CD4-positive, alpha-beta T cell treated with Interleukin-4 for 1 hour (primary cell): ENCODE data around the gene PDS5B.
"Not testable (repeated sequence)": the region's sequence is repeated elsewhere in the genome, so short reads cannot be mapped to it uniquely, and the experiment has no call there.

Source experiments
- DNase-seq, 2 donors: peaks; one replicate each; pipeline ENCODE4 v3.0.0-alpha.2; 2020 to 2022

PDS5B gene

DNA sequence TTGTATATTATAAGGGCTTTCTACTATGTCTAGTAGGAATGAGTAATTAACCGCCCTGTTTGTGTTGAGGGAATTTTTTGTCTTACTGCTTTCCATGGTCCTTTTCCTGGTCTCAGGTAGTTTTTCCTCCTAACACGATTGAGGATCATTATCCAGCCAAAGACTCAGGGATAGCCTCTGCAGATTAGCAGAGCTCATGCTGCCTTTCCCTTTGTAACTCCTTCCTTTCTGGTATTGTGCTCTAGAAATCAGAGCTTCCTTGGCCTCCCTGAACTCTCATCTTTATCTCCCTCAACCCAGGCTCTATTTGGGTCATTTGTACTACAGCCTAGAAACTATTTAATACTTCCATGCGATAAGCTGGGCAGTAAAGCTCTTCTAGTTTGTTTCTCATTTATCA is 142.1 kb downstream of the PDS5B start:
- DNase-seq = no peak

DNA sequence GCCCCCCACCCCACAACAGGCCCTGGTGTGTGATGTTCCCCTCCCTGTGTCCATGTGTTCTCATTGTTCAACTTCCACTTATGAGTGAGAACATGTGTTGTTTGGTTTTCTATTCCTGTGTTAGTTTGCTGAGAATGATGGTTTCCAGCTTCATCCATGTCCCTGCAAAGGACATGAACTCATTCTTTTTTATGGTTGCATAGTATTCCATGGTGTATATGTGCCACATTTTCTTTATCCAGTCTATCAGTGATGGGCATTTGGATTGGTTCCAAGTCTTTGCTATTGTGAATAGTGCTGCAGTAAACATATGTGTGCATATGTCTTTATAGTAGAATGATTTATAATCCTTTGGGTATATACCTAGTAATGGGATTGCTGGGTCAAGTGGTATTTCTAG is 142.8 kb downstream of the PDS5B start:
- DNase-seq = not testable (repeated sequence)

DNA sequence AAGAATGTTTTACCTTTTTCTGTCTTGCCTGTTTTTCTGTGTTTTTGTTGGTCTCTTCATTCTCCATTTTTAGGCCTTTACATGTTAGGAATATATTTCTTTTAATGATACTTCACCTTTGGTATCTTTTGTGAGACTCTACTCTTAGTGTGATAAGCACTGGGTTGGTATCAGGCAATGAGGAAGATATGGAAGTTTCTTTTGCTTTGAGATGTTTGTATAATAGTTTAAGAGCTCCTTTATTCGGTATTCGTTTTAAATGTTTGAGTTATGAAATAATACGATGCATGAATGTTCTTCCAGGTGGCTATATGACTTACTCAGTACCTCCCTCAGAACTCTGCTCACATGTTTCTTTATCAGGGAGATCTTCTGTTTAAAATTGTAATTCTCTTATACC is 144.8 kb downstream of the PDS5B start:
- DNase-seq = no peak

DNA sequence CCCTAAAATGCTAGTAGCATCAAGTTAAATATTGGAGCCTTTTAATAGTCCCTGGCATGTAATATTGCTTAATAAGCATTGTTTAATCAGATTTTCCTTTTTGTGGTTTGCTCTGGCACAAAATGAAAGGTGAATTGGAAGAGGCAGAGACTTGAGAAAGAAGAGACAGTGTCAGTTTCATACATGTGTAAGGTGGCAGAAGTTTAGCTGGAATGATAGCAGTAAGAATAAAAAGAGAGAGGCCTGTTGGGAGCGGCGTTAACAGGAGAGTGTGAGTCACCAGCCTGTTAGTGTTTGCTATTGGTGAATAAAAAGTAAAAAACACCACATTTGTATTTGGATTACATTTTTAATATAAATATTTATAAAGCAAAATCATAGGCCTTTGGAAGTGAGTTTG is 145.3 kb downstream of the PDS5B start:
- DNase-seq = no peak

DNA sequence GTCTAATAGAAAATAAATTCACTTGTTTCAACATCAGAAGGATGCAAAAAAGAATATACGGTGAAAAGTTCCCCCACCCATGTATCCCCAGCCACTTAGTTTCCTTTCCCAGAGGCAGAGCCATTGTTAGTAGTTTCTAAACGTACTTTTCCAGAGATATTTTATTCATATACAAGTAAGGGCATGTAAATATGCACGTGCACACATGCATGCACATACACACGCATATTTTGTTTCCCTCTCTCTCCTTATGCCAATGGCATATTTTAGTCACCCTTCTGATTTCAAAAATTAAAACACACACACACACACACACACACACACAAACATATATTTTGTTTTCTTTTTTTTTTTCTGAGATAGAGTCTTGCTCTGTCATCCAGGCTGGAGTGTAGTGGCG is 147.4 kb downstream of the PDS5B start:
- DNase-seq = no peak

DNA sequence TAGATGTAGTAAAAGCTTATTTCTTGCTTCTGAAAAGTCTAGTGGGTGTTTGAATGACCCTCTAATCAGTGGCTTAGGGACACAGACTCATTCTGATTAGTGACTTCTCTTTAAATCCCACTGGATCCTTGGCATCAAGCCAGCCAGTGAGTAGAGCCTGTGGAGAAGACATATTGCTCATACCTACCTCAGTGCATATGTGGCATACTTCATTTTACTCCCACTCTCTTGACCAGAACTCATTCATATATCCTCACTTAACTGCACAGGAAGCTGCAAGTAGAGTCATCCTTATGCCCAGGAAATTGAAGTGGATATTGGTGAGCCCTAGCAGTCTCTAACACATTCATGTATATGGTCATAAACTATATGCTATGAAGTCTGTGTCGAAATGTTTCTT is 148.3 kb downstream of the PDS5B start:
- DNase-seq = no peak

DNA sequence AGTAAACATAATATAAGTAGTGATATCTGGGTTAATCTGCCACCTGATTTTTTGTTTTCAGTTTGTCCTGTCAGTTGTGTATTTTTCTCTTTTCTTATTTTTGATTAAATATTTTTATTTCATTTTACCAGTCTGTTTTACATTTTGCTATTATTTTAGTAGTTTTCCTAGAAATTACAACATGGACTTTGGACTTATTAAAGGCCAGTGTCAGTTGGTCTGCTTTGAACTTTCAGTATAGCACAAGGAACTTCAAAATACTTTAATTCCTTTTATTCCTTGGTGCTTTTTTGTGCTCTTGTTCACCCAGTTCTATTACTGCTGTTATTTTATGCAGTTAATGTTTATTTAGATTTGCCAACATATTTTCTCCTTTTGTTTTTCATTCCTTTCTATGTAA is 149.6 kb downstream of the PDS5B start:
- DNase-seq = no peak

DNA sequence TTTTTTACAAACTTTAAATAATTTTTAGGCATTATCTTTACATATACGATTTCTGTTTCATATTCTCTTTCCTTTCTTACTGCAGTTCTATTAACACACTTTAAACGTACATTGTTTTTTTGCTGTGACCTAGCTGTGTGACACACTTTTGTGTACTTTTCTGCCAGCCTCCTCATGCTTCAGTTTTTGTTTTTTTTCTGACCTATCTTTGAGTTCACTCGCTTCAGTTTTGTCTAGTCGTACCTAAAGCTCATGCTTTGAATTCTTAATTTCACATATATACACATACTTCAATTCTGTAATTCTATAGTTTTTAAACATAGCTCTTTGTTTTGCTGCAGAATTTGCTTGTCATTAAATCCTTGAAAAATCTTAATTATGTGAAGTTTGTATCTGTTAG is 150.4 kb downstream of the PDS5B start:
- DNase-seq = peak in 1 of 2 donors; percentile 23

DNA sequence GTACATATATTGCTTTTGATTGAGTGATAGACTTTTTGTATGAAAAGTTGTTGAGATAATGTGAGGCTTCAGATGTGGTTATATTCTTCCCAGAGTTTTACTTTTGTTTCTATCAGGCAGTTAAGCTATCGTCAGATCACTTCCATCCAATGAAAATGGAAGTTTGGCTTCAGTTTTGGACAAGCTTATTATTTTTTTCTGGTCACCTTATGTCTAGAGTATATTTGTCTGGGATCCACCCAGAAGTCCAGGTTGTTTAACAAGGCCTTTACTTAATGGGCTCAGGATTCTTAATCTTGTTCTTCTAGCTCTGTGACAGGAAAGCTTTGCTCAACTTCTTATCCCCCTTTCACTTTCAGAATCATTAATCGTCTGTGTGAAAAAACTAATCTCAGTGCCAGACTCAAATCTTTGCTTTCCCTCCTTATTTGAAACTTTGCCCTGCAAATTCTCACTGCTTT is 150.9 kb downstream of the PDS5B start:
- peak in 1 of 2 donors; percentile 65 for DNase-seq

DNA sequence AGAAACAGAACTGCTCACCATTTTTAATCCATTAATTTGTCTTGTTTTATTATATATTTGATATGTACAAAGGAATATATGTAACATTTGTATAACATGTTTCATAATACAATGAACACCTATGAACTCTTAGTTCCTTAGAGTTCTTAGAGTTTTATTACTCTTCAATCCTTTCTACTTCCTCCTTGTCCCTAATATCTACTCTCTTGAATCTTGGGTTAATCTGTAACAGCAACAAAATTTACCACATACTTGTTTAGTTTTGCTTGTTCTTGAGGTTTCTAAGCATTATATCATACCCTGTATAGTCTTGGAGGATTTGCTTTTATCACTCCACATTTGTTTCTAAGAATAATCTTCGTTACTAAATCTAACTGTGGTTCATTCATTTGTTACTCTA is 151.4 kb downstream of the PDS5B start:
- peak in 1 of 2 donors; percentile 10 for DNase-seq

DNA sequence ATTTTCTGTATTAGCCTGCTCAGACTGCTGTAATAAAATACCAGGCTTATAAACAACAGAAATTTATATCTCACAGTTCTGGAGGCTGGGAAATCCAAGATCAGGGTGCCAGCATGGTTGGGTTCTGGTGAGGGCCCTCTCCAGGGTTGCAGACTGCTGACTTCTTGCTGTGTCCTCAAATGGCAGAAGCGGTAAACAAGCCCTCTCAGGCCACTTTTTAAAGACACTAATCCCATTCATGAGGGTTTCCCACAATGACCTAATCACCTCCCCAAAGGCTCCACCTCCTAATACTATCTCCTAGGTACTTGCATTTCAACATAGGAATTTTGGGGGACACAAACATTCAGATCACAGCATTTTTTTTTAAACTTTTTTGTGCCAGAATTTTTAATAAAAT is 159.3 kb downstream of the PDS5B start:
- no peak for DNase-seq

DNA sequence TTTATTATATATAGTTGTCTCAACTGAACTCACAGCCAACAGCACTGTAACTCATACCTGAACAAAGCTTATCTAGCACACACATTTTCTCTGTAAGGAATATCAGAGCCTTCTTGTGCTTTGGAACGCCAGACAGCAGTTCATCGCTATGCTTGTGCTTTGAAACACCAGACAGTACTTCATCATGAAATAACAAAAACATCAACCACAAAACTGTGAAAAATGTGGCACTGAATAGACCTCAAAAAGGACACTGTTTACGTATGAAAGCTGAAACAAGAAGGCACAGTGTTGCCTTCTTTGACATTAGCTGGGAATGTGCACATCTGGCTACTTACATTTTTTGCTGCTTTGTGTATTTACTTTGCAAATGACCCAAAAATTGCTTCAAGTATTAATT is 160.2 kb downstream of the PDS5B start:
- DNase-seq = no peak

DNA sequence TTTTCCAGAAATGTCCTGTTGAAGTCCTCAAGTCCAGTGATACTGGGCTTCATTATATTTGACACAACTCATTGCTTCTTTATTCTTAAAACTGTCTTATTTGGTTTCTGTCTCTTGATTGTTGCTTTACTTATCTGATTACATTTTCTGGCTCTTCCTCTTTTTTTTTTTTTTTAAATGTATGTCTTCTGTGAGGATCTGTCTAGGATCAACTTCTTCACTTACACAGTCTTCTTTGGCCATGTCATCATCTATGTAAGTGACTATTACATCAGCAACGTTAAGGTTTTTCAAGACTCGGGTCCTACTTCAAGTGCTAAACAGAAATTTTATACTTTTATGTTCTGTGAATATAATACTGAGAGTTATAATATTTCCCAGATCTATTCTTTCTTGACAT is 162.1 kb downstream of the PDS5B start:
- DNase-seq = no peak

DNA sequence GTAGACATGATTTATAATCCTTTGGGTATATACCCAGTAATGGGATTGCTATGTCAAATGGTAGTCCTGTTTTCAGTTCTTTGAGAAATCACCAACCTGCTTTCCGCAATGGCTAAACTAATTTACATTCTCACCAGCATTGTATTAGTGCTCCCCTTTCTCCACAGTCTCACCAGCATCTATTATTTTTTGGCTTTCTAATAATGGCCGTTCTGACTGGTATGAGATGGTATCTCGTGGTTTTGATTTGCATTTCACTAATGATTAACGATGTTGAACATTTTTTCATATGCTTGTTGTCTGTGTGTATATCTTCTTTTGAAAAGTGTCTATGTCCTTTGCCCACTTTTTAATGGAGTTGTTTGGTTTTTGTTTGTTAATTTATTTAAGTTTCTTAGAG is 165.1 kb downstream of the PDS5B start:
- no peak for DNase-seq

DNA sequence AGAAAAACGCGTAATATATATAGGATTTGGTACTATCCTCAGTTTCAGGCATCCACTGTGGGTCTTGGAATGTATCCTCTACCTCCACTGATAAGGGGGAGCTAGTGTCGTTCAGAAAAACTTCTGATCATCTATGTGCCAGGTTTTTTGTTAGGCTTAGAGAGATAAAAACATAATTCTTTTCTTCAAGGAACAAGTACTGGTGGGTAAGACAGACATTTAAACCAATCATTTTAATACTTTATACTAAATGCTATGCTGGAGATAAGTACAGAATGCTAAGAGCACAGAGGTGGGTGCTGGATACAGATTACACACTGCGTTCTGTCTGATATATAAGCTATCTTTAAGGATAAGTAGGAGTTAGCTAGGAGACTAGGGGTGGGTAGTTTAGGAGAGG is 166.1 kb downstream of the PDS5B start:
- no peak for DNase-seq

DNA sequence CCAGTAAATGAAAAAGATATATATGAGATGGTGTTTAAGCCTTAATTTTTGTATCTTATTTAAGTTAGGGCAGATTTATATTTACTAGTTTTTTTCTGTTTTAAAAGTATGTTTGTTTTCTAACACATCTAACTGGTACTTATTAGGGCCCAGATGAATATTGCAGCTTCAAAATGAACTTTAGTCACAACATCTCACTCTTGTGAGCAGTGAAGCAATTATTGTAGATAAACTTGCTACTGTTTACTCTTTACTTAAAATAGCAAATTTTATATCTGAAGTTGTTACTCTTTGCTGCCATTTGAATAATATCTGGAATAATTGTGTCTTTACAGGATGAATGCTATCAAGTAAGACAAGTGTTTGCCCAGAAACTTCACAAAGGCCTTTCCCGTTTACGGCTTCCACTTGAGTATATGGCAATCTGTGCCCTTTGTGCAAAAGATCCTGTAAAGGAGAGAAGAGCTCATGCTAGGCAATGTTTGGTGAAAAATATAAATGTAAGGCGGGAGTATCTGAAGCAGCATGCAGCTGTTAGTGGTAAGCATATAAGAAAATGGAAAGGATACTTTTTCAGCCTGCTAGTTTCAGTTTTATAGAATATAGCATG is 166.8 kb downstream of the PDS5B start:
- DNase-seq = no peak

DNA sequence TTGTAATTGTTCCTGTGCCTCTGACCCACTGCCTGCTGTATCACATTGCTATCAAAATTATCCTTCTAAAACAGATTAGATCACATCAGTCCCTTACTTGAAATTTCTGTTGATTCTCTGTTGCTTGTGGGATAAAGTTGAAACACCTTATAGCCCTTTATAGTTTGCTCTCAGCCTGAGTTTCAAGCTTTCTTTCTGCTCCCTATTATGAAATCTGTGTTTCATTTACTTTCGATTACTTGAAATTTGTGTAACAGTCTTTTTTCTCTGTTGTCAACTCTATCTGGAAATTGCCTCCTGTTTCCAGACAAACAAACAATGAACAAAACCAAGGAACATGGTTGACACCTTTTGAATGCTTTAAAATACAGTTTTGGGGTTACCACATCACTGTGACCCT is 167.9 kb downstream of the PDS5B start:
- DNase-seq = no peak

DNA sequence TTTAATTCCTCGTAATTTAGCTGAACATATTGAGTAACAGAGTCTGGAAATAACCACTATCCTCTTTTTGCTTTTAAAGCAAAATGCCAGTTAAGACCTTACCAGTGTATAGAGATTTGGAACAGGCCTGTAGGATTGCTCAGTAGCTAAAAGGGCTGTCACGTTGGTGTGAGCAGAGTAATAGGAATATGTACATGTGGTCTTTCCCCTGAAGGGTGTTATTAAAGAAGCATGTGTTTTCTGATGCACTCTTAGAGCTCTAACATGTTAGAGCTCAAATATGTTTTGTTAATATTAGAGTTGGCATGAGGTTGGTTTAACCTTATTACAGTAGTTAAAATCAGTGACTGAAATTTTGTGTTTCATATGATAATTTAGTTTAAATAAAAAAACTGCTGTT is 172.9 kb downstream of the PDS5B start:
- no peak for DNase-seq

DNA sequence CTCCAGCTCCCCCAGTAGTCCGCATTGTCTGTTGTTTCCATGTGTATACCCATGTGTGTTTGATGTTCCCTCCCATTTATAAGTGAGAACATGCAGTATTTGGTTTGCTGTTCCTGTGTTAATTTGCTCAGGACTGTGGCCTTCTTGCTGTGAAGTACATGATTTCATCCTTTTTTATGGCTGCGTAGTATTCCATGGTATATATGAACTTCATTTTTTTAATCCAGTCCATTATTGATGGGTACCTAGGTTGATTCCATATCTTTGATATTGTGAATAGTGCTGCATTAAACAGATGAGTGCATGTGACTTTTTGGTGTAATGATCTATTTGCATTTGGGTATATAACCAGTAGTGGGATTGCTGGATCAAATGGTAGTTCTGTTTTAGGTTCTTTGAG is 175.2 kb downstream of the PDS5B start:
- no peak for DNase-seq

DNA sequence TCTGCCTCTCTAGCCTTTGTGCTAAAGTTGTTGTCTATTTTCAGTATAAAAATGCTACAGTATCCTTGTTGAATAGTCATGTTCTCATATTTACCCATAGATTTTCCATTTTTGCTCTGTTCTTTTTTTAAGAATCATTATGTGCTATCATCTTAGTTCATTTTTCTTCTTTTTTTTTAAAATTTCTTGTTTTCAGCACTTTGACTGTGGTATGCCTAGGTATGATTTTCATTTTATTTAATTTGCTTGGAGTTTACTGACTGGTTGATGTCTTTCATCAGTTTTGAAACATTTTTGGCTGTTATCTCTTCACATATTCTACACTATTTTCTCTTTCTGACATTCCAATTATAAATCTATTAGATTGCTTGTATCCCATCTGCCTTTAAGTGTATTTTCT is 192.9 kb downstream of the PDS5B start:
- DNase-seq = no peak

DNA sequence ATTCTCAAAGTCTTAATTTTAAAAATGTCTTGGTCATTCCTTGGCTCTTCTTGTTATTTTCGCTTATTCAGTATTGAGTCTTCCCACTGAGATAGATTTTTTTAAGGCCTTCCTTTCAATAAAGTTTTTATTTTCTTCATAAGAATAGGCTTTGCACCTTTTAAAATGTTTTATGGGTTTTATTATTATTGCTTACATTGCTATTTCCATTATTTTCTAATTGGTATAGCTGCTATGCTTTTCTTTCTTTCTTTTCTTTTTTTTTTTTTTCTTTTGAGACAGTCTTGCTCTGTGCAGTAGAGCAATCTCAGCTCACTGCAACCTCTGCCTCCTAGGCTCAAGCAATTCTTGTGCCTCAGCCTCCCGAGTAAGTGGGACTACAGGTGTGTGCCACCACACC is 195.7 kb downstream of the PDS5B start:
- no peak for DNase-seq

DNA sequence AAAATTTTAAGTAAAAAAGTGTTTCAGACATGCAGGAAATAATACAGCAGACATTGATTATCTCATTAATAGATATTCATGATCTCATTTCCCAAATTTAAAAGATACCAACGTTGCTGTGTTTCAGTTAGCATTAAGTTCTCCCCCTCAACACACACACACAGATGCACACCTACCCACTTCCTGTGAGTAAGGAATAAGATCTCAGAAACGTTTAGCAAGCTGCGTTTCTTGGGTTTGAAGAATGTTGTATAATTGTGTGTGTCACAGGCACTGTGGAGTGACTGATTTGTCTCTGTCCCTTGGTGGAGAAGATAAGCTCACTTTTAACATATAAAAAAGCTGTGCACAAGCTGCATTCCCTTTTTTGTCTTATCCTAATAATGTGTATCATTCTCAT is 196.8 kb downstream of the PDS5B start:
- peak in 1 of 2 donors; percentile 29 for DNase-seq

DNA sequence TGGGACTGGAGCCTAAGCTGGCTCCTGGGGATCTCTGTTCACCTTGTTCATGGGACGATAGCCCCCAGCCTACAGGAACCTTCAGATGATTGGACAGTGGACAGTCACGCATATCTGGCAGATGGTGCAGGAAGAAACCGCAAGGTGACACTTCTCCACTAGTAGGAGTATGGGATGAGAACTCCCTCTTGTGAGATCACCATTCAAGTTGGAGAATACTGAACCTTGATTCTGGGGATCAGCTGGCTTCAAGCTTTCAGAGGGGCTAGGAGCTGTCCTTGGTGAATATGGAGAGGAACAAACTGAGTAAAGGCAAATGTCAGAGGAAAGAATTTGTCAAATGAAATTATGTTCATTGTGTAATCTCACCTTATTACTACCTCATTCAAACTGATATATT is 204.5 kb downstream of the PDS5B start:
- no peak for DNase-seq

DNA sequence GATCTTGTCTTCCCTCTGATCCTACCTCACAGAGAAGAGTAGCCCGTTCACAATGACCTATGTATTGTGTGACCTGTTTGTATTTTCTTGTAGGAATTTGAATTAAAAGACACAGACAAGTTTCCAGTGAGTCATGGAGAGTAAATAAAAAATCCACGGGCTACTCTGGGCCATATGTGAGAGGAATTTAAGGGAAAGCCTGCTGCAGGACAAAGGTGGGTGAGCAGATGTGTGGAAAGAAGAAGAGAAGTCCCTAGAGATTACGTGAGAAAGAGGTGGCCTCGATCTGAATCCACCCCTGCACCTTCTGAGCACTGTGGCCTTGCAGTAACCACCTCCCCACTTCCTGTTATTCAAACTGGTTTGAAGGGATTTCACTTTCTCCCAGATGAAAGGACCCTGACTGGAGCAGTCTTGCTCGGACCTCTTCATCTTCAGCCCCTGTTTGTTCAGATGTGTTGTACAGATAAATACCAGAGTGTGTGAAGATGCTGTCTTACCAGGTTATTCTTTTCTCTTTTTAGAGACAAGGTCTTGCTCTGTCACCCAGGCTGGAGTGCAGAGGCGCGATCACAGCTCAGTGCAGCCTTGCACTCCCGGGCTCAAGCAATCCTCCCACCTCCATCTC is 205.4 kb downstream of the PDS5B start:
- peak in 1 of 2 donors; percentile 39 for DNase-seq

DNA sequence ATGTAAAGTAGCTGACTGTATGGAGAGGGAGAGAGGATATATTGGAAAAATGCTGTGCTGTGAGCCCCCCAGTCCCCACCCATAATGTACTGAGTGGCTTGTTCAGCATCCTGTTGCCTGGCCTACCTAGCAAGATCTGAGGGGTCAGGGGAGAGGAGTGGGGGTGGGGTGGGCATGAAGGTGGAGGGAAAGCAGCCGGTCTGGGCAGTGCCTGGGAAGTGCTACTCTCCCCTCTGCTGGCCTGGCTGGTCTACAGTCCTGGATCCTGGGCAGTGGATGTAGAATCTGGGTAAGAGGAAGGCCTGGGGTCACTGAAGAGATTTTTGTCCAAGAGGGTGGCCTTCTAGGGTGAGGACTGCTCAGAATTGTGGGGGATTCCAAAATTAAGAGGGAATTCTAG is 210.5 kb downstream of the PDS5B start:
- no peak for DNase-seq
